HCT116 (cell line): ENCODE results near the gene AHRR. TPM values are rescaled to one million over a fixed set of nuclear protein-coding genes. Genes with fewer than 3 reads are reported as not detected.

Experiments used
- ATAC-seq: fragments of 200-7000 bp; cut with Tn5 transposase; 2 replicates; pipeline ENCODE4 v1.9.1; 2020; ENCODE audit warnings: mild to moderate bottlenecking, moderate library complexity
- BruUV-seq: library from RNA; stranded (reverse); fragments of 400-500 nt; replicated peaks from 2 replicates; lab custom pipeline; 2021; lab: Mats Ljungman, UMichigan
- CTCF ChIA-PET: fragments of 300-600 bp; sonication (Branson Sonifier 250); formaldehyde crosslinking; loops from one replicate; lab custom pipeline; 2021; ENCODE audit warnings: antibody characterized with exemption; lab: Charles Lee
- POLR2A ChIA-PET: fragments of 300-600, 350-600 bp; sonication (Branson Sonifier 250); formaldehyde crosslinking; loops from one replicate; lab custom pipeline; 2021; ENCODE audit warnings: antibody characterized with exemption; lab: Charles Lee
- RAD21 ChIA-PET, 2 experiments: fragments of 300-600 bp; sonication (Branson Sonifier 250); formaldehyde crosslinking; loops; one replicate each; lab custom pipeline; 2023; ENCODE audit warnings: low total read pairs in 2 of 2; ENCODE audit not compliant: uncharacterized antibody in 2 of 2, unreplicated experiment in 2 of 2, low non-redundant PET in 1 of 2; lab: Charles Lee
- DNase-seq: peaks from one replicate; pipeline ENCODE4 v3.0.0-alpha.2; 2010; ENCODE audit warnings: low read depth, low spot score
- H2AFZ ChIP-seq: fragments of 200-600 bp; shearing (Covaris generic), sonication (generic); 2 replicates; pipeline ENCODE4 v1.6.1; 2017; ENCODE audit warnings: low read depth, mixed run types, mixed read lengths, antibody characterized with exemption, low read length; ENCODE audit not compliant: poor library complexity, severe bottlenecking
- H3K27ac ChIP-seq: 2 replicates; pipeline ENCODE4 v1.5.1; 2012; ENCODE audit warnings: low read depth, low read length
- H3K27me3 ChIP-seq: fragments of 200-600 bp; sonication (generic); 2 replicates; pipeline ENCODE4 v1.6.1; 2016; ENCODE audit warnings: mixed run types, low read length, mixed read lengths; ENCODE audit not compliant: insufficient read depth
- H3K36me3 ChIP-seq, 2 experiments: fragments of 200-500 bp in 1 of 2; fragments of 200-600 bp in 1 of 2; sonication (Bioruptor generic) in 1 of 2; sonication (generic) in 1 of 2; 2 replicates each; pipeline versions ENCODE4 v1.5.1 to v1.6.1; 2014 to 2016; ENCODE audit warnings: low read length in 2 of 2, inconsistent platforms in 1 of 2, mixed read lengths in 1 of 2, mixed run types in 1 of 2; ENCODE audit not compliant: insufficient read depth in 2 of 2, control insufficient read depth in 1 of 2
- H3K4me1 ChIP-seq, 2 experiments: fragments of 200-600 bp in 1 of 2; sonication (generic) in 1 of 2; 2 replicates each; pipeline versions ENCODE4 v1.5.1 to v1.6.1; 2012 to 2017; ENCODE audit warnings: low read length in 2 of 2, inconsistent platforms in 1 of 2, mild to moderate bottlenecking in 1 of 2, mixed read lengths in 1 of 2, mixed run types in 1 of 2, moderate library complexity in 1 of 2; ENCODE audit not compliant: insufficient read depth in 2 of 2, control insufficient read depth in 1 of 2
- H3K4me2 ChIP-seq: fragments of 200-600 bp; sonication (generic); 2 replicates; pipeline ENCODE4 v1.6.1; 2017; ENCODE audit warnings: mixed run types, low read length, mixed read lengths
- H3K4me3 ChIP-seq, 2 experiments: fragments of 200-600 bp in 1 of 2; sonication (generic) in 1 of 2; replicated peaks in 1 of 2; 2 replicates each; pipeline ENCODE4 v1.5.1; 2011 to 2016; ENCODE audit warnings: low read length in 2 of 2, control low read depth in 1 of 2, low read depth in 1 of 2, mild to moderate bottlenecking in 1 of 2, mixed read lengths in 1 of 2, mixed run types in 1 of 2
- H3K79me2 ChIP-seq: fragments of 200-600 bp; sonication (generic); 2 replicates; pipeline ENCODE4 v1.6.1; 2017; ENCODE audit warnings: mild to moderate bottlenecking, mixed run types, low read length, moderate library complexity, mixed read lengths; ENCODE audit not compliant: insufficient read depth
- H3K9ac ChIP-seq: fragments of 200-600 bp; sonication (generic); 2 replicates; pipeline ENCODE4 v1.6.1; 2016; ENCODE audit warnings: low read length, mixed read lengths
- H3K9me2 ChIP-seq: fragments of 200-600 bp; sonication (generic), shearing (Covaris generic); 2 replicates; pipeline ENCODE4 v1.6.1; 2017; ENCODE audit warnings: mixed run types, mild to moderate bottlenecking, moderate library complexity; ENCODE audit not compliant: insufficient read depth
- H3K9me3 ChIP-seq, 2 experiments: fragments of 200-500 bp in 1 of 2; fragments of 200-600 bp in 1 of 2; sonication (Bioruptor generic) in 1 of 2; sonication (generic) in 1 of 2; 2 replicates each; pipeline ENCODE4 v1.6.1; 2014 to 2017; ENCODE audit warnings: low read length in 2 of 2, mixed read lengths in 2 of 2, inconsistent platforms in 1 of 2, low read depth in 1 of 2, mild to moderate bottlenecking in 1 of 2, mixed run types in 1 of 2, moderate library complexity in 1 of 2; ENCODE audit not compliant: control insufficient read depth in 1 of 2, insufficient read depth in 1 of 2
- H4K20me1 ChIP-seq: fragments of 200-600 bp; sonication (generic), shearing (Covaris generic); 2 replicates; pipeline ENCODE4 v1.6.1; 2017; ENCODE audit warnings: mixed run types, mild to moderate bottlenecking, moderate library complexity; ENCODE audit not compliant: insufficient read depth
- ATF3 ChIP-seq: IDR thresholded peaks from 2 replicates; pipeline ENCODE4 v1.6.1; 2012
- CEBPB ChIP-seq: IDR thresholded peaks from 2 replicates; pipeline ENCODE4 v1.6.1; 2012; ENCODE audit warnings: low read depth
- CTCF ChIP-seq, 3 experiments: fragments of 200-600 bp in 1 of 3; sonication (generic) in 1 of 3; IDR thresholded peaks in 2 of 3; conservative IDR thresholded peaks in 1 of 3; 2 replicates each; pipeline ENCODE4 v1.5.1; 2012 to 2017; ENCODE audit warnings: low read depth in 2 of 3, low read length in 2 of 3, antibody characterized with exemption in 1 of 3, borderline replicate concordance in 1 of 3, control low read depth in 1 of 3, mild to moderate bottlenecking in 1 of 3, mixed read lengths in 1 of 3, mixed run types in 1 of 3, moderate library complexity in 1 of 3; ENCODE audit not compliant: insufficient read depth in 1 of 3
- EGR1 ChIP-seq: IDR thresholded peaks from 2 replicates; pipeline ENCODE4 v1.6.1; 2012; ENCODE audit warnings: low read depth
- EZH2 ChIP-seq: fragments of 200-600 bp; sonication (generic); IDR thresholded peaks from 2 replicates; pipeline ENCODE4 v1.6.1; 2017; ENCODE audit warnings: antibody characterized with exemption, mixed run types
- EZH2phosphoT487 ChIP-seq: fragments of 200-600 bp; IDR thresholded peaks from 2 replicates; pipeline ENCODE4 v1.6.1; 2018; ENCODE audit warnings: antibody characterized with exemption, borderline replicate concordance
- MAX ChIP-seq: IDR thresholded peaks from 2 replicates; pipeline ENCODE4 v1.6.1; 2012
- POLR2AphosphoS5 ChIP-seq: IDR thresholded peaks from 2 replicates; pipeline ENCODE4 v1.6.1; 2011; ENCODE audit warnings: mild to moderate bottlenecking, low read depth, low read length, moderate library complexity
- REST ChIP-seq: IDR thresholded peaks from 2 replicates; pipeline ENCODE4 v1.6.1; 2012; ENCODE audit warnings: low read depth
- SIN3A ChIP-seq: IDR thresholded peaks from 2 replicates; pipeline ENCODE4 v1.6.1; 2012; ENCODE audit warnings: low read depth
- SP1 ChIP-seq: IDR thresholded peaks from 2 replicates; pipeline ENCODE4 v1.6.1; 2012; ENCODE audit warnings: low read depth
- SRF ChIP-seq: IDR thresholded peaks from 2 replicates; pipeline ENCODE4 v1.6.1; 2012; ENCODE audit warnings: low read depth
- TCF7L2 ChIP-seq: IDR thresholded peaks from 2 replicates; pipeline ENCODE4 v1.7.0; 2011; ENCODE audit warnings: borderline replicate concordance, inconsistent platforms; ENCODE audit not compliant: insufficient read depth, insufficient read length; ENCODE audit errors: extremely low read depth
- YY1 ChIP-seq: IDR thresholded peaks from 2 replicates; pipeline ENCODE4 v1.6.1; 2011; ENCODE audit warnings: low read length, low read depth, moderate library complexity, mild to moderate bottlenecking; ENCODE audit not compliant: insufficient replicate concordance; ENCODE audit errors: extremely low read depth
- ZBTB33 ChIP-seq: IDR thresholded peaks from 2 replicates; pipeline ENCODE4 v1.6.1; 2011; ENCODE audit warnings: mild to moderate bottlenecking, low read length, moderate library complexity; ENCODE audit not compliant: insufficient replicate concordance; ENCODE audit errors: extremely low read depth
- ZFX ChIP-seq: fragments of 450-650 bp; IDR thresholded peaks from 2 replicates; pipeline ENCODE4 v1.6.1; 2017
- ZNF274 ChIP-seq: fragments of 200-500 bp; sonication (Bioruptor generic); IDR thresholded peaks from 2 replicates; pipeline ENCODE4 v1.6.1; 2014; ENCODE audit warnings: mild to moderate bottlenecking, low read depth, low read length, inconsistent platforms
- intact Hi-C: fragments of 100-400 bp; cut with micrococcal nuclease; formaldehyde crosslinking; loops from 2 replicates; pipeline ENCODE4 v1.10.0; 2022
- total RNA-seq: library from RNA; stranded (reverse); gene quantifications from one replicate; pipeline ENCODE4 v1.2.1, GENCODE V29; 2021; ENCODE audit not compliant: unreplicated experiment

AHRR gene
- total RNA-seq, 1 experiment from 2014 or later = 12.7 TPM

- no peaks in the 10 kb centered on the region for H3K27me3 ChIP-seq
- peaks cover 12 to 31% of the 10 kb centered on the region in 2 experiments for H3K4me1 ChIP-seq
- intact Hi-C loops = no loop called here
- H3K27ac ChIP-seq = no peak overlapping the region
- H3K9ac ChIP-seq = no peak overlapping the region
- POLR2A ChIA-PET = no interaction called here
- no peaks in the 10 kb centered on the region for H3K9me2 ChIP-seq
- H3K9me3 ChIP-seq = 0 out of 4 replicates have a peak, but pooled peaks cover 0 to 4% of the 10 kb centered on the region in 2 experiments
- H2AFZ ChIP-seq = no peak overlapping the region
- no peak for TF ChIP-seq POLR2AphosphoS5
- no peak for TF ChIP-seq SRF
- TF ChIP-seq EGR1 = no peak
- TF ChIP-seq EZH2phosphoT487 = no peak
- TF ChIP-seq SP1 = no peak
- TF ChIP-seq ZBTB33 = no peak
- no peak for TF ChIP-seq EZH2
- no peak for TF ChIP-seq ATF3
- no peak for TF ChIP-seq REST
- TF ChIP-seq YY1 = no peak
- no peak for TF ChIP-seq ZNF274
- TF ChIP-seq CEBPB = no peak
- TF ChIP-seq MAX = no peak
- TF ChIP-seq CTCF (IDR thresholded peaks at IDR 0.05 in 2 of 3, conservative IDR thresholded peaks at IDR 0.05 in 1 of 3; ENCODE audit: borderline replicate concordance in 1 of 3, insufficient read depth in 1 of 3, low read depth in 2 of 3, low read length in 2 of 3) = no peak
- no peak for TF ChIP-seq TCF7L2
- no peak for TF ChIP-seq ZFX
- no peak for TF ChIP-seq SIN3A
- TF ChIP-seq, all 23 proteins: peak for 0
- no peak overlapping the region for H3K4me3 ChIP-seq
- BruUV-seq = no TSS peak
- H4K20me1 ChIP-seq = no peaks in the 10 kb centered on the region
- ATAC-seq = no peak
- no peak for DNase-seq
- CTCF ChIA-PET = no interaction called here
- RAD21 ChIA-PET = no interaction called here
- no peak overlapping the region for H3K4me2 ChIP-seq
- H3K79me2 ChIP-seq = no peaks in the 10 kb centered on the region; the same call in 1 of the 2 replicates
- H3K36me3 ChIP-seq = no peaks in the 10 kb centered on the region; a peak in 1 of 4 replicates
Measured at GRCh38 chr5:369151-369868, 47.8 kb downstream of the AHRR start.
